Caco-2 (cell line): ENCODE results near the gene OOSP1. TPM values are rescaled to one million over a fixed set of nuclear protein-coding genes. Genes with fewer than 3 reads are reported as not detected.

Experiments
- BruUV-seq: library from RNA; stranded (reverse); fragments of 400-500 nt; replicated peaks from 2 replicates; lab custom pipeline; 2021; lab: Mats Ljungman, UMichigan
- CTCF ChIA-PET: fragments of 300-600 bp; sonication (Branson Sonifier 250); formaldehyde crosslinking; loops from one replicate; lab custom pipeline; 2022; ENCODE audit warnings: antibody characterized with exemption; lab: Charles Lee
- POLR2A ChIA-PET: fragments of 300-600 bp; sonication (Branson Sonifier 250); formaldehyde crosslinking; loops from one replicate; lab custom pipeline; 2022; ENCODE audit warnings: antibody characterized with exemption; lab: Charles Lee
- DNase-seq, 2 experiments: peaks; one replicate each; pipeline versions ENCODE4 v3.0.0 to v3.0.0-alpha.2; 2020 to 2022
- H3K27me3 ChIP-seq: replicated peaks from 2 replicates; pipeline ENCODE4 v1.6.0; 2011; ENCODE audit warnings: low read length; ENCODE audit not compliant: control insufficient read depth, insufficient read depth
- H3K36me3 ChIP-seq: 2 replicates; pipeline ENCODE4 v1.5.1; 2011; ENCODE audit warnings: low read length; ENCODE audit not compliant: control insufficient read depth, insufficient read depth
- H3K4me1 ChIP-seq: fragments of 250-450 bp; sonication (Bioruptor Pico); 2 replicates; pipeline ENCODE4 v1.5.1; 2020; ENCODE audit warnings: mild to moderate bottlenecking
- H3K4me3 ChIP-seq: 2 replicates; pipeline ENCODE4 v1.5.1; 2011; ENCODE audit warnings: low read depth, mild to moderate bottlenecking, control low read depth, low read length
- H3K9me3 ChIP-seq: fragments of 250-450 bp; sonication (Bioruptor Pico); 2 replicates; pipeline ENCODE4 v1.5.1; 2020; ENCODE audit warnings: mild to moderate bottlenecking, moderate library complexity
- H3K27ac Mint-ChIP-seq: one replicate; pipeline ENCODE4 v1.8.0; 2022; ENCODE audit warnings: mixed read lengths; ENCODE audit not compliant: unreplicated experiment
- H3K27me3 Mint-ChIP-seq: one replicate; pipeline ENCODE4 v1.8.0; 2022; ENCODE audit warnings: mixed read lengths; ENCODE audit not compliant: insufficient read depth, unreplicated experiment
- H3K36me3 Mint-ChIP-seq: one replicate; pipeline ENCODE4 v1.8.0; 2022; ENCODE audit warnings: mild to moderate bottlenecking, mixed read lengths; ENCODE audit not compliant: insufficient read depth, unreplicated experiment
- H3K4me1 Mint-ChIP-seq: one replicate; pipeline ENCODE4 v1.8.0; 2022; ENCODE audit warnings: low read depth, mixed read lengths; ENCODE audit not compliant: unreplicated experiment
- H3K4me3 Mint-ChIP-seq: one replicate; pipeline ENCODE4 v1.8.0; 2022; ENCODE audit warnings: mild to moderate bottlenecking, moderate library complexity, mixed read lengths; ENCODE audit not compliant: unreplicated experiment
- H3K9me3 Mint-ChIP-seq: one replicate; pipeline ENCODE4 v1.8.0; 2022; ENCODE audit warnings: mixed read lengths; ENCODE audit not compliant: unreplicated experiment
- CTCF ChIP-seq, 2 experiments: fragments of 200-600 bp in 1 of 2; IDR thresholded peaks; 1 replicate in 1 of 2; 2 replicates in 1 of 2; pipeline versions ENCODE4 v1.5.1 to v1.8.0; 2011 to 2022; ENCODE audit warnings: antibody characterized with exemption in 1 of 2, control low read depth in 1 of 2, inconsistent platforms in 1 of 2, low read depth in 1 of 2, low read length in 1 of 2, mild to moderate bottlenecking in 1 of 2, moderate library complexity in 1 of 2; ENCODE audit not compliant: insufficient read depth in 1 of 2, severe bottlenecking in 1 of 2, unreplicated experiment in 1 of 2
- intact Hi-C: fragments of 100-400 bp; cut with micrococcal nuclease; formaldehyde crosslinking; loops from one replicate; pipeline ENCODE4 v1.10.0; 2022; ENCODE audit not compliant: unreplicated experiment
- total RNA-seq: library from RNA; stranded (reverse); gene quantifications from 2 replicates; pipeline ENCODE4 v1.2.3, GENCODE V29; 2022

Gene OOSP1
- total RNA-seq, 1 experiment from 2014 or later = not detected

GRCh38 chr11:59941091-59941490 is 2.9 kb downstream of the OOSP1 start:
- Histone ChIP-seq H3K27me3 (no peaks in the 10 kb centered on the region; the same call in 1 of the 2 replicates), H3K4me3 (no peak overlapping the region), H3K4me1 (no peaks in the 10 kb centered on the region), H3K9me3 (no peaks in the 10 kb centered on the region), H3K36me3 (no peaks in the 10 kb centered on the region)
- DNase-seq = no peak
- H3K4me1 Mint-ChIP-seq = no peaks in the 10 kb centered on the region
- intact Hi-C loops = no loop called here
- no peak overlapping the region for H3K4me3 Mint-ChIP-seq
- no peaks in the 10 kb centered on the region for H3K36me3 Mint-ChIP-seq
- ChIA-PET CTCF (no interaction called here), POLR2A (no interaction called here)
- H3K9me3 Mint-ChIP-seq = peaks cover 11% of the 10 kb centered on the region
- no TSS peak for BruUV-seq
- no peak for TF ChIP-seq CTCF (IDR thresholded peaks at IDR 0.05; ENCODE audit: insufficient read depth in 1 of 2, low read depth in 1 of 2, low read length in 1 of 2, severe bottlenecking in 1 of 2, unreplicated experiment in 1 of 2)
- peaks cover 12% of the 10 kb centered on the region for H3K27me3 Mint-ChIP-seq
- H3K27ac Mint-ChIP-seq = no peak overlapping the region

- BruUV-seq = no TSS peak
- ChIA-PET POLR2A (no interaction called here), CTCF (no interaction called here)
- Mint-ChIP-seq H3K36me3 (no peaks in the 10 kb centered on the region), H3K4me3 (no peak overlapping the region), H3K4me1 (no peaks in the 10 kb centered on the region), H3K27me3 (peaks cover 14% of the 10 kb centered on the region), H3K27ac (no peak overlapping the region), H3K9me3 (peaks cover 9% of the 10 kb centered on the region)
- no peak overlapping the region for H3K4me3 ChIP-seq
- H3K36me3 ChIP-seq = no peaks in the 10 kb centered on the region
- H3K27me3 ChIP-seq = no peaks in the 10 kb centered on the region; the same call in 1 of the 2 replicates
- intact Hi-C loops = no loop called here
- no peak for TF ChIP-seq CTCF (IDR thresholded peaks at IDR 0.05; ENCODE audit: insufficient read depth in 1 of 2, low read depth in 1 of 2, low read length in 1 of 2, severe bottlenecking in 1 of 2, unreplicated experiment in 1 of 2)
- DNase-seq = no peak
- H3K4me1 ChIP-seq = no peaks in the 10 kb centered on the region
- no peaks in the 10 kb centered on the region for H3K9me3 ChIP-seq
These were observed 5.9 kb downstream of the OOSP1 start for GRCh38 chr11:59943997-59944714.

DNA sequence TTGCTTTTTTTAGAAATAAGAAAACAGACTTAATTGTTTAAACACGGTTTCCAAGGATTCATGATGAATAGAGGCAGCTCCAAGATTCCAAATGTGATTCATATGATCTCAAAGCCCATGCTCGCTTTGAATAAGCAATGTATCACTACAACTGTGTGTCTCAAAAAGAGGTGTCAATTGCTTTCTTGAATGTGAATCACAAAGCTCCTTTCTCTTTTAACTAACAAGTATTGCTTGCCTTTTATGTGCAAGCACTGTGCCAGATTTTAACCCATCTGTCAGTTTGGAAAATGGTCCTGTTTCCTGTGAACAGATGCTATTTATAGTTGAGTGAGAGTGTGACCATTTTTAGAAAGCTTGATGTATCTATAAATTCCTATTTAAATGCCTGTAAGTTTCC is 6.5 kb downstream of the OOSP1 start:
- no peak overlapping the region for H3K4me3 Mint-ChIP-seq
- CTCF ChIA-PET = no interaction called here
- H3K27ac Mint-ChIP-seq = no peak overlapping the region

More for the DNA sequence above, 6.5 kb downstream of the OOSP1 start:
- H3K9me3 ChIP-seq = no peaks in the 10 kb centered on the region
- no TSS peak for BruUV-seq
- no peak for TF ChIP-seq CTCF (IDR thresholded peaks at IDR 0.05; ENCODE audit: insufficient read depth in 1 of 2, low read depth in 1 of 2, low read length in 1 of 2, severe bottlenecking in 1 of 2, unreplicated experiment in 1 of 2)
- Mint-ChIP-seq H3K9me3 (peaks cover 4% of the 10 kb centered on the region), H3K27me3 (peaks cover 14% of the 10 kb centered on the region), H3K36me3 (no peaks in the 10 kb centered on the region), H3K4me1 (no peaks in the 10 kb centered on the region)
- intact Hi-C loops = no loop called here
- no peaks in the 10 kb centered on the region for H3K36me3 ChIP-seq
- DNase-seq = no peak
- H3K4me1 ChIP-seq = no peaks in the 10 kb centered on the region
- POLR2A ChIA-PET = no interaction called here
- H3K27me3 ChIP-seq = no peaks in the 10 kb centered on the region; the same call in 1 of the 2 replicates
- H3K4me3 ChIP-seq = no peak overlapping the region
